HFF-Myc (cell line): ENCODE measurements around the gene RBM18.
A peak's percentile ranks its signal among the peaks of the same experiment; 100 is the strongest.

Source experiments
- DNase-seq: peaks from one replicate; pipeline ENCODE4 v3.0.0-alpha.2; 2011; ENCODE audit warnings: low read depth; ENCODE audit errors: extremely low read depth
- H3K4me3 ChIP-seq: replicated peaks from 2 replicates; pipeline ENCODE4 v1.5.1; 2011; ENCODE audit warnings: low read depth, mild to moderate bottlenecking, control low read depth, low read length
- TF ChIP-seq, protein P1 (sequence below): IDR thresholded peaks from 2 replicates; pipeline ENCODE4 v1.5.1; 2012; ENCODE audit warnings: mild to moderate bottlenecking, low read depth, low read length, control low read depth; ENCODE audit errors: missing control alignments

Gene RBM18

DNA sequence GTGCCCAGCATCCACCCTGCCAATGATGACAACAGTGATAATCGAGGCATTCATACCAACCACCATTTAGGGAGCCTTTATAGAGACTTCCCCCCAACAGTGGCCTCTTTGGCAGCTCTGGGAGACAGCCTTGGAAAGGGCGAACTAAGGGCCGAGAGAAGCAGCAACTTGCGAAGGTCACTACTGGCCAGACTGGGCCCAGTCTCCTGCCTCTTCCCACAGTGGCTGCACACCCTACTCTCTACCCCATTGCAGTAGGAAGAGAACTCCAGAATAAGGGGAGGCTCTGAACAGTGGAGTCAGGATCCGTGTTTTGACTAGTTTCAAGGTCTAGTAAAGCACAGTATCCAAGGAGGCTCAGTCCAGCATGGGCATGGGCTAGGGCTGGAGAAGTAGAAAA, 41.2 kb downstream of the RBM18 start:
- TF ChIP-seq, protein P1, sequence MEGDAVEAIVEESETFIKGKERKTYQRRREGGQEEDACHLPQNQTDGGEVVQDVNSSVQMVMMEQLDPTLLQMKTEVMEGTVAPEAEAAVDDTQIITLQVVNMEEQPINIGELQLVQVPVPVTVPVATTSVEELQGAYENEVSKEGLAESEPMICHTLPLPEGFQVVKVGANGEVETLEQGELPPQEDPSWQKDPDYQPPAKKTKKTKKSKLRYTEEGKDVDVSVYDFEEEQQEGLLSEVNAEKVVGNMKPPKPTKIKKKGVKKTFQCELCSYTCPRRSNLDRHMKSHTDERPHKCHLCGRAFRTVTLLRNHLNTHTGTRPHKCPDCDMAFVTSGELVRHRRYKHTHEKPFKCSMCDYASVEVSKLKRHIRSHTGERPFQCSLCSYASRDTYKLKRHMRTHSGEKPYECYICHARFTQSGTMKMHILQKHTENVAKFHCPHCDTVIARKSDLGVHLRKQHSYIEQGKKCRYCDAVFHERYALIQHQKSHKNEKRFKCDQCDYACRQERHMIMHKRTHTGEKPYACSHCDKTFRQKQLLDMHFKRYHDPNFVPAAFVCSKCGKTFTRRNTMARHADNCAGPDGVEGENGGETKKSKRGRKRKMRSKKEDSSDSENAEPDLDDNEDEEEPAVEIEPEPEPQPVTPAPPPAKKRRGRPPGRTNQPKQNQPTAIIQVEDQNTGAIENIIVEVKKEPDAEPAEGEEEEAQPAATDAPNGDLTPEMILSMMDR: no peak
- no peak overlapping the region for H3K4me3 ChIP-seq
- DNase-seq: no peak

DNA sequence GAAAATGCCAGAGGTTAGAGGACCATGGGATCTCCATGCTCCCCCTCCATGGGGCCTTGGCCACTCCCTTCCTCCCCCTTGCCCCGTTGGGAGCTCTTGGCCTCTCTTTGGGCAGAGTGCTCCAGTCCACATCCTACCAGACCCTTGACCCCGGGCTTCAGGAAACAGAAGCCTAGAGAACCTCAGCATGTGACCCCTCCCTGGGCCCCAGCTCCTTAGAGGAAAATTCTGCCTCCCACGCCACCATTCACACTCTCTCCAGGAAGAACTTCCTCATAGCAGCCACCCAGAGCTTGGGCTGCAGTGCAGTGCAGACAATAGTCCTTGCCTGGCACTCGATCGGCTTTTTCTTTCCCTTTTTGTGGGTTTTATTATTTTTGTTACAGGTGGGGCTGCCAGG, 41.8 kb downstream of the RBM18 start:
- TF ChIP-seq, protein P1: no peak
- no peak overlapping the region for H3K4me3 ChIP-seq
- no peak for DNase-seq

DNA sequence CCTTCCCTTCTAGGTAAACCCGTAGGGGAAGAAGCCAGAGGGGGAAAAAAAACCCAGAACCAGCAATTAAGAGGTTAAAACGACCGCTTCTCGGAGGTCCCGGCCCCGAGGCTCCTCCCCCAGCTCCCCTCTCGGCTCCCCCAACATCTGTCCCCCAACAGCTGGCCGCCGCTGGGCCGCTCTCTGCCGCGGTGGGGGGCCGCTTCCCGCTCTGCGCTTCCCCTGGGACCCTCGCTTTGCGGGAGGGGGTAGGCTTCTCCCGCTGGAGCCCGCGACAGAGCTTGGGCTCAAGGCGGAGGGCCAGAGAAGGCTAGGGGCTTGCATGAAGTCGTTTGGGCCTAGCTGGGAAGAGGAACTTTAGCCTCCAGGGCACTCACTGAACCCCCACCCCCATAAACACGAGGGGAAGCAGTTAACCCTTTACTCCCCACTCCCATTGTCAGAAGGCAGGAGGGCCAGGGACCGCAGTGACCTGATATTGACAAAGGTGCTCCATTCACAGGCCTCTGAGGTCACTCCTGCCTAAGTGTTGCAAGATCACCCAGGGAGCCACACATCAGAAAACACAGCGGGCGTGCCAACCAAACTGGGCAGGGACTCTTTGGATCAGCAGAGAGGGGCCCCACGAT, 43.3 kb downstream of the RBM18 start:
- no peak for DNase-seq
- H3K4me3 ChIP-seq: no peak overlapping the region
- TF ChIP-seq, protein P1: no peak

DNA sequence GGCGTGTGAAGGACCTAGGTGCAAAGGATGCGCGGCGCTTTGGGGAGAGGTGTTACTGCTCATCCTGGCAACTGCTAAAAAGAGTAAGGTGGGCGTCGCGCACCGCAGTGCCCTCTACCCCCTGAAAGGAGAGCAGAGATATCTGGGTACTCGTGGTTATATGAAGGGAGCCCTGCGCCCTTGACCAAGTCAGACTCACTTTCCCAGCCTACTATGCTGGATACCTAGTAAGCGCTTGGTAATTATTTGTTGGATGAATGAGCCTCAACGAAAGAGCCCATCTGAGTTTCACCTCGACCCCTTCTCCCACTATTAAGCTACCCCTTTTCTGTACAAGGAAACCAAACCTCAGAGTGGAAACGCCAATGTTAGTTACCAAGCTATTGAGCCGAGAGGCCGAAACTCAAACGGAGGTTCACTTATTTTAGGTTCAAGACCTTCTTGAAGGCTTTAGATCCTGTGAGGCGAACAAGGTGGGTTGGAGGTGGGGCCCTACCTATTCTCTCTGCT, 43.9 kb downstream of the RBM18 start:
- no peak for DNase-seq
- TF ChIP-seq, protein P1: no peak
- no peak overlapping the region for H3K4me3 ChIP-seq

DNA sequence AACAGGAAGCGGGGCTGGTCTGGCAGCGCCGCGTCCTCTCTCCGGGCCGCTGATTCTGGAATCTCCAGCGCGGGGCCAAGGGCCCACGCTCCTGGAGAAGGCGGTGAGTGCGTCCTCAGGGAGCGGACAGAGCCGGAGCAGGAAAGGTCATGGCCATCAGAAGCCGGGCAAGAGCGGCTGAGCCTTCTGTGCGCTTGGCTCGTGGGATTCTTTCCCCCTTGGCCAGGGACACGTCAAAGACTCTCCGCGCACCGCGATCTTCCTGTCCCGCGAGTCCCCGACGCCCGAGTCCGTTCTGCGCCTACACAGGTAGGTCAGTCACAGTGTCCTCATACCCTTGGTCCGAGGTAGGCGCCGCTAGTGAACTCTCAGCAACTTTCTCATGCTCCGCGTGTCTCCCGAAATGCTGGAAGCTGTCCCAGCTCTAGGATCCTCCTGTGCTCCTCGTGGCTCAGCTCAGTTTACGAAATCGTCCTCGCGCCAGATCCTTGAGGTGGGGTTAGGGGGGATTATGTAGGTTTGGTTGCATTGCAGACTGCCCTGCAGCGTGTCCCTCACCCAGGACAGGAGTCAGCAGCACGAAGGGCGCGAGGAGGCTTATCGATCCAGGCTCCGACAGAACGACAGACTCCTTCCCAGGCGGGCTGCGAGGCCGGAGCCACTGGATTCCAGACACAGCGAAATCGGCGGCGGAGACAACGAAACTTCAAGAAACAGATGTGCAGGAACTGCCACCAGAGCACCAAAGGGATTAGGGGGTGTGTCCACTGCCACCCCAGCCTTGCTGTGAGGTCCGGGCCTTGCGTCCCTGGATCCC, 44.6 kb downstream of the RBM18 start:
- DNase-seq: no peak
- TF ChIP-seq, protein P1: no peak
- H3K4me3 ChIP-seq: 0 out of 2 replicates have a peak overlapping the region, but pooled peaks have one; percentile 3

DNA sequence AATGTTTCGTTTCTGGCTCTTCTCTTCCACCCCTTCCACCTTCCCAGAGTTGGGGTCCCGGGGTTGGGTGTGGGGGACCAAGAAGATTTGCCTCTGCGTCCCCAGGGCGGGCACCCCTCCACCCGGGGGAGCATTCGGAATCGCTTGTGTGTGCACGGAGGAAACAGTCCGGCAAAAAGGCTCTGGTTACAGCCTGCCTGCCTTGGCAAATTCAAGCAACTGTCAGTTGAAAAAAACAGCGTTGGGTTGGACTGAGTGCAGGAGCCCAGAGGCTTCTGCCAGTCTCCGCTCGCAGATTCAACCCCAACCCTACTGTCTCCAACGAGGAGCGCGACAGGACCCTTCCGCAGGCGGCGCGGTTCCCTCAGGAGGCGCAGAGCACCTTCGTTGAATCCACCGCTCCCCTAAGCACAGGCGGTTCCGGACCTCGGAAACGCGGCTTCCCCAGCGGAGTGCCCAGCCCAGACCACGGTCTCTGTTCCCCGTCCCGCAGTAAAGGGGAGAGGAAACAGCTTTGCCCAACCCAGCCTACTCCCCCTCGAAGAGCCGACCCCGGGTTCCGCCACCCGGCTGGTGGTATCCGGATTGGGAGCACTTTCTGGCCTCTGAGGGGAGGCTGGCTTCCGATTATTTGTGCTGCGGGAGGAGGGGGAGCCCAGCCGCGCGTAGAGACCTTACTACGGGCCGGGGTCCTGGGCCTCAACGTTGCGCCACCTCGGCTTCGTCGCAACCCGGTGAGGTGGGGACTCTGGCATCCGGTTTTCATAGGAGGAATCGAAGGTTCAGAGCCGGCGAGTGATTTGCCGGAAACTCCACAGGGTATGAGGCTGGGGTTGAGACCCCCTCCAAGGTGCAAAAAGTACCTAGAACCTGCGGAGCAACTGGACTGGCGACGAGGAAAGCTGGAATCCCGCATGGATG, 45.4 kb downstream of the RBM18 start:
- no peak for DNase-seq
- H3K4me3 ChIP-seq: 0 out of 2 replicates have a peak overlapping the region, but pooled peaks have one; percentile 3
- TF ChIP-seq, protein P1: no peak
